Measurements from ENCODE around the gene PDCD2L.
"Not testable (repeated sequence)": the region's sequence is repeated elsewhere in the genome, so short reads cannot be mapped to it uniquely, and the experiment has no call there.

PDCD2L gene

DNA sequence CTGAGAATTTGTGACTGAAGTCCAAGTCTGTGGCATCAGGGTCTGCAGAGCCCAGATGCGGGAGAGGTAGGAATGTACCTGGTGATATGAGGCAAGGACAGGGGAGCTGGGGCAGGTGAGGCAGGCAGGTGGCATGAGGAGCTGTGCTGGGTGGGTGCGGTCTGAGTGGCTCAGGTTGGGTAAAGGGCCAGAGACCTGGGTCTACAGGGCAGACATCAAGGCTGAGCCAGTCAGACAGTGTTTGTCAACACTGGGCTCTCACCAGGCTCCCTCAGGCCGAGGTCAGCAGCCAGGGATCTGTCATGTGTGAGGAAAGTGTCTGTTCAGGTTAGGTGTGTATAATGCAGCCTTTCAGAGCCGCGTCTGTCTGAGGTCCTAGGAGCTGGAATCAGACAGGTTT is 20.6 kb upstream of the PDCD2L start:
- in situ Hi-C loops (cut with HindIII; ENCODE audit: low sequenced_read_pairs), result no loop called here
- no peak for DNase-seq (ENCODE audit: low read depth, low spot score)
- TF ChIP-seq, protein P1, sequence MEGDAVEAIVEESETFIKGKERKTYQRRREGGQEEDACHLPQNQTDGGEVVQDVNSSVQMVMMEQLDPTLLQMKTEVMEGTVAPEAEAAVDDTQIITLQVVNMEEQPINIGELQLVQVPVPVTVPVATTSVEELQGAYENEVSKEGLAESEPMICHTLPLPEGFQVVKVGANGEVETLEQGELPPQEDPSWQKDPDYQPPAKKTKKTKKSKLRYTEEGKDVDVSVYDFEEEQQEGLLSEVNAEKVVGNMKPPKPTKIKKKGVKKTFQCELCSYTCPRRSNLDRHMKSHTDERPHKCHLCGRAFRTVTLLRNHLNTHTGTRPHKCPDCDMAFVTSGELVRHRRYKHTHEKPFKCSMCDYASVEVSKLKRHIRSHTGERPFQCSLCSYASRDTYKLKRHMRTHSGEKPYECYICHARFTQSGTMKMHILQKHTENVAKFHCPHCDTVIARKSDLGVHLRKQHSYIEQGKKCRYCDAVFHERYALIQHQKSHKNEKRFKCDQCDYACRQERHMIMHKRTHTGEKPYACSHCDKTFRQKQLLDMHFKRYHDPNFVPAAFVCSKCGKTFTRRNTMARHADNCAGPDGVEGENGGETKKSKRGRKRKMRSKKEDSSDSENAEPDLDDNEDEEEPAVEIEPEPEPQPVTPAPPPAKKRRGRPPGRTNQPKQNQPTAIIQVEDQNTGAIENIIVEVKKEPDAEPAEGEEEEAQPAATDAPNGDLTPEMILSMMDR (IDR thresholded peaks at IDR 0.05; ENCODE audit: low read depth, low read length), result no peak
- no peak overlapping the region for H3K4me3 ChIP-seq (ENCODE audit: low read depth, low read length)

DNA sequence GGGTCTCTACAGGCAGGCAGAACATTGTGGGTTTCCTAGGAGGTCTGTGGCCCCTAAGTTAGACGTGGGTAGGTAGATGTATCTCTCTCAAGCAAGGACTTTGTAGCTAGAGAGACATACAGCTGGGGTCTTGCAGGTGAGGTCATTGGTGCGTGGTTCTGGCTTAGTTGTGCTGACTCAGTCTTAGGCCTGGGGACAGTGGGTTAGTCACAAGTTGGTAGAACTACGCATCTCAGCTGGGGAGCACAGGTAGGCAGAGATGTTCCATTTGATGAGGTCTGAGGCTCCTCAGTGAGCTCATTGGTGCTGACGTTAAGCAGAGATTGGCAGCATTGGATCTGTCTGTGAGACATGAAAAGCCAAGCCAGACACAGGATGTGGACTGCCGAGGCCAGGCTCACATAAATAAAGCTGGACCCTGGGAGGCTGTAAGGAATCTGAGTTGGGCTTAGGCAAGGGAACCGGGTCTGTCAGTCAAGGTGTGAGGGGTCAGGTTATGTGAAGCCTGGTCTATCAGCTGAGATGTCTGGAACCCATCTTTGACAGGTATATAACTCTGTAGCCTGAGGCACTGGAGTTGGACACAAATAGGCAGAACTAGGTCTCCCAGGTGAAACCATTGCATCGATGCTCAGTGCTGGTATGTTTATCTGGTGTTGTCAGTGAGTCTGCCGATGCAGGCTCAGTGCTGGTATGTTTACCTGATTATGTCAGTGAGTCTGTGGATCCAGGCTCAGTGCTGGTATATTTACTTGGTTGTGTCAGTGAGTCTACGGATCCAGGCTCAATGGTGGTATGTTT is 17.4 kb upstream of the PDCD2L start:
- TF ChIP-seq, protein P1 (IDR thresholded peaks at IDR 0.05; ENCODE audit: low read depth, low read length), result no peak
- in situ Hi-C loops (cut with HindIII; ENCODE audit: low sequenced_read_pairs), result no loop called here
- DNase-seq (ENCODE audit: low read depth, low spot score), result no peak
- H3K4me3 ChIP-seq (ENCODE audit: low read depth, low read length), result no peak overlapping the region

DNA sequence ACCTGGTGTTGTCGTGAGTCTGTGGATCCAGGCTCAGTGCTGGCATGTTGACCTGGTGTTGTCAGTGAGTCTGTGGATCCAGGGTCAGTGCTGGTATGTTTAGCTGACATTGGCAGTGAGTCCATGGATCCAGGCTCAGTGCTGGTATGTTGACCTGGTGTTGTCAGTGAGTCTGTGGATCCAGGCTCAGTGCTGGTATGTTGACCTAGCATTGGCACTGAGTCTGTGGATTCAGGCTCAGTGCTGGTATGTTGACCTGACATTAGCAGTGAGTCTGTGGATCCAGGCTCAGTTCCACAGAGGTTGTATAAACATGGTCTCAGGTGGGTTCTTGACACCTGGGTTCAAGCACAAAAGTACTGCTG is 16.8 kb upstream of the PDCD2L start:
- no peak for DNase-seq (ENCODE audit: low read depth, low spot score)
- in situ Hi-C loops (cut with HindIII; ENCODE audit: low sequenced_read_pairs), result no loop called here
- H3K4me3 ChIP-seq (ENCODE audit: low read depth, low read length), result no peak overlapping the region
- TF ChIP-seq, protein P1 (IDR thresholded peaks at IDR 0.05; ENCODE audit: low read depth, low read length), result no peak

- DNase-seq (ENCODE audit: low read depth, low spot score); in situ Hi-C loops (cut with HindIII; ENCODE audit: low sequenced_read_pairs); H3K4me3 ChIP-seq (ENCODE audit: low read depth, low read length): not testable (repeated sequence)
Measured at GRCh38 chr19:34388745-34389144, 15.5 kb upstream of the PDCD2L start.

- in situ Hi-C loops (cut with HindIII; ENCODE audit: low sequenced_read_pairs), result no loop called here
- DNase-seq (ENCODE audit: low read depth, low spot score), result no peak
- TF ChIP-seq, protein P1 (IDR thresholded peaks at IDR 0.05; ENCODE audit: low read depth, low read length), result no peak
- H3K4me3 ChIP-seq (ENCODE audit: low read depth, low read length), result no peak overlapping the region
Measured at GRCh38 chr19:34391813-34392212, 12.4 kb upstream of the PDCD2L start.

DNA sequence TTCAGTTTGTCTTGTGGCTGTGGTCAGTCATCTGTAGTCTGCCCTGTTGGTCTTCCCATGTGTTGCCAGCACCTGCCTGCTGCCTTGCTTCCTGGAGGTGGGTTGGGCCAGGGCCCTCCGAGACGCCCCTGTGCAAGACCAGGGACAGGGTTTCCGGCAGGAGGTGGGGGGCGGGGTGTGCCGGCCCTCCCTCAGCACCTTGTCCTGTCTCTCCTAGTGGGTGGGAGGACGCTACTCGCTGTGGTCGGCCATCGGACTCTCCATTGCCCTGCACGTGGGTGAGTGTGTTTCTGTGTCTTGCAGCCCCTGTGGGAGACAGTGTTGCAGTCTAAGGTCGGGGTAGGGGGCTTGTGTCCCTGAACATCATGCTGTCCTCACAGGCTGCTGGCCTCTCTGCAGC is 11.2 kb upstream of the PDCD2L start:
- DNase-seq (ENCODE audit: low read depth, low spot score), result no peak
- TF ChIP-seq, protein P1 (IDR thresholded peaks at IDR 0.05; ENCODE audit: low read depth, low read length), result no peak
- H3K4me3 ChIP-seq (ENCODE audit: low read depth, low read length), result no peak overlapping the region
- in situ Hi-C loops (cut with HindIII; ENCODE audit: low sequenced_read_pairs), result no loop called here

DNA sequence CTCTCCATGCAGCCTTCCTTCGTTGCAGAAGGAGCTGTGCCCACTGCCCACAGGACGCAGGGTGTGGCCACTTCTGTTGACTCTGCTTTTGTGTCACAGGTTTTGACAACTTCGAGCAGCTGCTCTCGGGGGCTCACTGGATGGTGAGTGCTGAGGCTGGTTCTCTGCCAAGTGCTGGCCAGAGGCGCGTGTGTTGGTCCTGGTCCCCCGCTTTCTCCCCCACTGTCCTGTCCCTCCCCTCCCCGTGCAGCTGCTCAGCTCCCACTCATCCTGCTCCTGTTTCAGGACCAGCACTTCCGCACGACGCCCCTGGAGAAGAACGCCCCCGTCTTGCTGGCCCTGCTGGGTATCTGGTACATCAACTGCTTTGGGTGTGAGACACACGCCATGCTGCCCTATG is 10.6 kb upstream of the PDCD2L start:
- DNase-seq (ENCODE audit: low read depth, low spot score), result no peak
- no peak overlapping the region for H3K4me3 ChIP-seq (ENCODE audit: low read depth, low read length)
- TF ChIP-seq, protein P1 (IDR thresholded peaks at IDR 0.05; ENCODE audit: low read depth, low read length), result no peak
- in situ Hi-C loops (cut with HindIII; ENCODE audit: low sequenced_read_pairs), result no loop called here
